Hepatocyte (in vitro differentiated cells): ENCODE results near the gene DDC. TPM values are rescaled to one million over a fixed set of nuclear protein-coding genes. Genes with fewer than 3 reads are reported as not detected.
A peak's percentile ranks its signal among the peaks of the same experiment; 100 is the strongest.

Source experiments
- DNase-seq: peaks from one replicate; pipeline ENCODE4 v3.0.0-alpha.2; 2016; ENCODE audit warnings: low spot score
- H2AFZ ChIP-seq: fragments of 200-600 bp; sonication (generic); 2 replicates; pipeline ENCODE4 v1.6.0; 2016; ENCODE audit warnings: antibody characterized with exemption, mild to moderate bottlenecking
- H3K27ac ChIP-seq: fragments of 200-600 bp; sonication (generic); 2 replicates; pipeline ENCODE4 v1.5.1; 2016; ENCODE audit warnings: mild to moderate bottlenecking
- H3K27me3 ChIP-seq: fragments of 200-600 bp; sonication (generic); 2 replicates; pipeline ENCODE4 v1.6.1; 2016
- H3K36me3 ChIP-seq: fragments of 200-600 bp; sonication (generic); replicated peaks from 2 replicates; pipeline ENCODE4 v1.5.1; 2016; ENCODE audit warnings: low read depth; ENCODE audit not compliant: insufficient read depth
- H3K4me1 ChIP-seq: fragments of 200-600 bp; sonication (generic); 2 replicates; pipeline ENCODE4 v1.5.1; 2016; ENCODE audit warnings: mild to moderate bottlenecking, moderate library complexity; ENCODE audit not compliant: insufficient read depth
- H3K4me2 ChIP-seq: fragments of 200-600 bp; sonication (generic); 2 replicates; pipeline ENCODE4 v1.6.0; 2016
- H3K4me3 ChIP-seq: fragments of 200-600 bp; sonication (generic); 2 replicates; pipeline ENCODE4 v1.5.1; 2016; ENCODE audit warnings: mild to moderate bottlenecking
- H3K79me2 ChIP-seq: fragments of 200-600 bp; sonication (generic); 2 replicates; pipeline ENCODE4 v1.6.0; 2017; ENCODE audit warnings: mild to moderate bottlenecking
- H3K9me2 ChIP-seq: fragments of 200-600 bp; sonication (generic); replicated peaks from 2 replicates; pipeline ENCODE4 v1.6.0; 2017; ENCODE audit warnings: mild to moderate bottlenecking; ENCODE audit not compliant: insufficient read depth
- H3K9me3 ChIP-seq: fragments of 200-600 bp; sonication (generic); 2 replicates; pipeline ENCODE4 v1.5.1; 2016; ENCODE audit warnings: low read depth, mild to moderate bottlenecking
- H4K20me1 ChIP-seq: fragments of 200-600 bp; sonication (generic); 2 replicates; pipeline ENCODE4 v1.6.0; 2016; ENCODE audit warnings: mild to moderate bottlenecking; ENCODE audit not compliant: insufficient read depth, poor library complexity, severe bottlenecking
- EZH2 ChIP-seq: fragments of 200-600 bp; sonication (generic); IDR thresholded peaks from 2 replicates; pipeline ENCODE4 v1.6.1; 2016; ENCODE audit warnings: antibody characterized with exemption, mild to moderate bottlenecking, borderline replicate concordance
- EZH2phosphoT487 ChIP-seq: fragments of 200-600 bp; sonication (generic); IDR thresholded peaks from one replicate; pipeline ENCODE4 v1.6.1; 2018; ENCODE audit warnings: antibody characterized with exemption, mild to moderate bottlenecking, low read depth, moderate library complexity; ENCODE audit not compliant: unreplicated experiment, severe bottlenecking
- WGBS: methylation state at CpG from one replicate; pipeline ENCODE4 v1.1.6; 2016; ENCODE audit warnings: low lambda C conversion rate; ENCODE audit errors: missing lambda C conversion rate; 5-methylcytosine and 5-hydroxymethylcytosine counted together
- polyA plus RNA-seq: library from polyadenylated mRNA; unstranded; fragments of >200 nt; fragmentation: Nextera tagmentation; extraction: Ambion mirVana; gene quantifications from 2 replicates; pipeline ENCODE4 v1.2.1, GENCODE V29; 2016
- total RNA-seq: library from RNA; depleted of rRNA; stranded (reverse); fragments of >200 nt; gene quantifications from 2 replicates; pipeline ENCODE4 v1.2.3, GENCODE V29; 2014
- TF ChIP-seq, protein P1 (sequence below): fragments of 200-600 bp; sonication (generic); IDR thresholded peaks from 2 replicates; pipeline ENCODE4 v1.5.1; 2016; ENCODE audit warnings: antibody characterized with exemption, mild to moderate bottlenecking; ENCODE audit not compliant: poor library complexity

Gene DDC
- total and polyA plus RNA-seq, 2 experiments from 2014 or later = 42.4 to 56.1 TPM

DNA sequence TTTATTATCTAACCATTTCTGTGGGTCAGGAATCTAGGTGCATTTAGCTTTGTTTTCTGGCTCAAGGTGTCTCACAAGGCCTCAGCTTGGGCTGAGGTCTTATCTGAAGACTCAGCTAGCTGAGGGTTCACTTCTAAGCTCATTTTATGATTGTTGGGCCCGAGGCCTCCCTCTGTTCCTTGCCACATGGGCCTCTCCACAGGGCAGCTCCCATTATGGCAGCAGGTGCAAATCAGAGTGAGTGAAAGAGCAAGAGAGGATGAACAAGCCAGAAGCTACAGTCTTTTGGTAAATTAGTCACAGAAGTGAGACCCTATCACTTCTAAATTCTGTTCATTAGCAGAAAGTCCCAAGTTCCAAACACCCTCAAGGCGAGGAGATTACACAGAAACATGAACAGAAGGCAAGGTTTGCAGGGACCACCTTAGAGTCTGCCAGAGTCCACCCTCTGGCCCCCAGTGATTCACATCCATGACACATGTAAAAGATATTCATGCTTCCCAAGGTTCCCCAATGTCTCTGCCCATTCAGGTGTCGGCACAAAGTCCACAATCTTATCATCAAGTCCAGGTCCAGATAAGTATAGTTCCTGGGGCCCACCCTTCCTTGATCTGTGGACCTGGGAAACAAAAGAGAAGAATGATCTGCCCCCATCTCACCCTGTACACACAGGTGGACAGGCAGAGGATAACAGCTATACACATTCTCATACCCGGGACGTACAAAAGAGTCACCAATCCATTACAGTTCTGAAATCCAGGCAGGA, 138.7 kb downstream of the DDC start:
- no peaks in the 10 kb centered on the region for H3K27me3 ChIP-seq
- H3K27ac ChIP-seq = peak overlapping the region; percentile 89
- peak; percentile 66 for DNase-seq
- no peaks in the 10 kb centered on the region for H3K36me3 ChIP-seq
- no peak overlapping the region for H2AFZ ChIP-seq
- H3K4me3 ChIP-seq = no peak overlapping the region
- peak overlapping the region; percentile 62 for H3K4me2 ChIP-seq
- no peaks in the 10 kb centered on the region for H4K20me1 ChIP-seq
- no peaks in the 10 kb centered on the region for H3K9me2 ChIP-seq
- peaks cover 8% of the 10 kb centered on the region for H3K4me1 ChIP-seq
- no peaks in the 10 kb centered on the region for H3K79me2 ChIP-seq
- TF ChIP-seq, protein P1, sequence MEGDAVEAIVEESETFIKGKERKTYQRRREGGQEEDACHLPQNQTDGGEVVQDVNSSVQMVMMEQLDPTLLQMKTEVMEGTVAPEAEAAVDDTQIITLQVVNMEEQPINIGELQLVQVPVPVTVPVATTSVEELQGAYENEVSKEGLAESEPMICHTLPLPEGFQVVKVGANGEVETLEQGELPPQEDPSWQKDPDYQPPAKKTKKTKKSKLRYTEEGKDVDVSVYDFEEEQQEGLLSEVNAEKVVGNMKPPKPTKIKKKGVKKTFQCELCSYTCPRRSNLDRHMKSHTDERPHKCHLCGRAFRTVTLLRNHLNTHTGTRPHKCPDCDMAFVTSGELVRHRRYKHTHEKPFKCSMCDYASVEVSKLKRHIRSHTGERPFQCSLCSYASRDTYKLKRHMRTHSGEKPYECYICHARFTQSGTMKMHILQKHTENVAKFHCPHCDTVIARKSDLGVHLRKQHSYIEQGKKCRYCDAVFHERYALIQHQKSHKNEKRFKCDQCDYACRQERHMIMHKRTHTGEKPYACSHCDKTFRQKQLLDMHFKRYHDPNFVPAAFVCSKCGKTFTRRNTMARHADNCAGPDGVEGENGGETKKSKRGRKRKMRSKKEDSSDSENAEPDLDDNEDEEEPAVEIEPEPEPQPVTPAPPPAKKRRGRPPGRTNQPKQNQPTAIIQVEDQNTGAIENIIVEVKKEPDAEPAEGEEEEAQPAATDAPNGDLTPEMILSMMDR = no peak
- TF ChIP-seq EZH2phosphoT487 = no peak
- TF ChIP-seq EZH2 = no peak
- WGBS = 65% methylated on average over 5 of the region's 5 CpGs
- no peaks in the 10 kb centered on the region for H3K9me3 ChIP-seq

DNA sequence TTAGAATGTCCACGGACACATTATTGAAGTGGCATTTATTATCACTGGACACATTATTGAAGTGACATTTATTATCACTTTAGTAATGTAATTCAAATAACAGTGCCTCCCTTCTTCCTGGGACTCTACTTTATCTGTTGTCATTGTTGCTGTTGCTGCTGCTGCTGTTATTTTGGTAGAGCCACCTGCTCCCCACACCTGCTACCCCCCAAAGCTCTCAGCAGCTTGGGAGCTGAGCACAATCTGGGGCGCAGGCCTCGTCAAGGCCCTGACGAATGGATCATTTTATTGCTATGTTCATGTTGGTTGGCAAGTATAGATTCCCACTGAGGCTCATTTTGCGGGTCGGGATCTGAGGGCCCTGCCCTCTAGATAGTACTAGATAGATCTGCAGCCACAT, 139.9 kb downstream of the DDC start:
- Histone ChIP-seq H3K36me3 (no peaks in the 10 kb centered on the region), H3K27me3 (no peaks in the 10 kb centered on the region), H3K4me1 (peaks cover 8% of the 10 kb centered on the region), H3K9me2 (no peaks in the 10 kb centered on the region), H3K4me2 (no peak overlapping the region), H2AFZ (no peak overlapping the region), H4K20me1 (no peaks in the 10 kb centered on the region), H3K9me3 (no peaks in the 10 kb centered on the region), H3K4me3 (no peak overlapping the region), H3K79me2 (no peaks in the 10 kb centered on the region), H3K27ac (no peak overlapping the region)
- DNase-seq = no peak
- WGBS = 91% methylated on average over 6 of the region's 6 CpGs
- TF ChIP-seq EZH2 (no peak), EZH2phosphoT487 (no peak)
- TF ChIP-seq, protein P1 = no peak

DNA sequence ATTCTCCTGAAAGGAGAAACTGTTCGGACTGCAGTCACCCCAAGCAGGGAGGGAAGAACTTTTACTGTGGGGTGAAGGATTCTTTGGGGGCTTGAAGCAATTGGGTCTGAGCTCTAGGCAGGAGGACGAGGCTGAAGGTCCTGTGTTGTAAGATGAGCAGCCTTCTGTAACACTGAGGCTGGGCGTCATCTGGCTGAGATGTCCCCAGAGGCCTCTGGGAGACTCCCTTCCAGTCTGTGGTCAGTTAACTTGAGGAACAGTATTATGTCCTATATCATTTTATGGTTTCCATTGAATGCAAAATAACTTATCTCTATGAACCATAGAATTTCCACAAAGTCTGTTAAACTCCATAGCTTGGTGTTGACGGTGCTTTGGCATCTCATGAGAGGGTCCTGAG, 141.3 kb downstream of the DDC start:
- no peaks in the 10 kb centered on the region for H3K36me3 ChIP-seq
- H2AFZ ChIP-seq = no peak overlapping the region
- TF ChIP-seq EZH2phosphoT487 = no peak
- TF ChIP-seq EZH2 = no peak
- TF ChIP-seq, protein P1 = no peak
- no peaks in the 10 kb centered on the region for H4K20me1 ChIP-seq
- no peaks in the 10 kb centered on the region for H3K27me3 ChIP-seq
- H3K79me2 ChIP-seq = no peaks in the 10 kb centered on the region
- 65% methylated on average over 4 of the region's 4 CpGs for WGBS
- H3K4me3 ChIP-seq = no peak overlapping the region
- no peaks in the 10 kb centered on the region for H3K9me3 ChIP-seq
- H3K27ac ChIP-seq = no peak overlapping the region
- H3K4me2 ChIP-seq = no peak overlapping the region
- no peak for DNase-seq
- H3K9me2 ChIP-seq = no peaks in the 10 kb centered on the region
- peaks cover 8% of the 10 kb centered on the region for H3K4me1 ChIP-seq
